Neural cell (in vitro differentiated cells): ENCODE data around the gene DNAI1. TPM values are rescaled to one million over a fixed set of nuclear protein-coding genes. Genes with fewer than 3 reads are reported as not detected.

Experiments used
- H2AFZ ChIP-seq: fragments of 200-600, 300-800 bp; sonication (generic), shearing (Covaris generic); 2 replicates; pipeline ENCODE4 v1.6.0; 2014; ENCODE audit warnings: low read depth, mild to moderate bottlenecking, antibody characterized with exemption, low read length, moderate library complexity
- H3F3A ChIP-seq: fragments of 200-600 bp; shearing (Covaris generic); 2 replicates; pipeline ENCODE4 v1.6.1; 2016; ENCODE audit warnings: mild to moderate bottlenecking, moderate library complexity, mixed read lengths, antibody characterized with exemption, low read length; ENCODE audit not compliant: insufficient read depth, poor library complexity, severe bottlenecking
- H3K27ac ChIP-seq: fragments of 200-600, 300-800 bp; sonication (generic), shearing (Covaris generic); 2 replicates; pipeline ENCODE4 v1.5.1; 2014; ENCODE audit warnings: mild to moderate bottlenecking, low read length, moderate library complexity
- H3K27me3 ChIP-seq: fragments of 300-800, 200-600 bp; sonication (generic), shearing (Covaris generic); 2 replicates; pipeline ENCODE4 v1.6.0; 2014; ENCODE audit warnings: mild to moderate bottlenecking, low read depth, low read length, moderate library complexity; ENCODE audit not compliant: insufficient read depth
- H3K36me3 ChIP-seq: fragments of 300-800, 200-600 bp; sonication (generic), shearing (Covaris generic); 2 replicates; pipeline ENCODE4 v1.5.1; 2014; ENCODE audit warnings: mild to moderate bottlenecking, antibody characterized with exemption, low read length, moderate library complexity; ENCODE audit not compliant: insufficient read depth
- H3K4me2 ChIP-seq: fragments of 300-800, 200-600 bp; sonication (generic), shearing (Covaris generic); 2 replicates; pipeline ENCODE4 v1.6.0; 2014; ENCODE audit warnings: mild to moderate bottlenecking, low read length
- H3K4me3 ChIP-seq: fragments of 300-800, 200-600 bp; sonication (generic), shearing (Covaris generic); 2 replicates; pipeline ENCODE4 v1.5.1; 2014; ENCODE audit warnings: mild to moderate bottlenecking, low read length, moderate library complexity
- H3K79me2 ChIP-seq: fragments of 200-600 bp; shearing (Covaris generic); replicated peaks from 2 replicates; pipeline ENCODE4 v1.6.0; 2014; ENCODE audit warnings: mild to moderate bottlenecking, low read length, moderate library complexity; ENCODE audit not compliant: insufficient read depth
- H3K9ac ChIP-seq: fragments of 300-800, 200-600 bp; sonication (generic), shearing (Covaris generic); 2 replicates; pipeline ENCODE4 v1.6.1; 2016; ENCODE audit warnings: mild to moderate bottlenecking, low read length, mixed read lengths
- H3K9me2 ChIP-seq: fragments of 200-600 bp; shearing (Covaris generic); 2 replicates; pipeline ENCODE4 v1.6.1; 2016; ENCODE audit warnings: mild to moderate bottlenecking, low read length, mixed read lengths; ENCODE audit not compliant: insufficient read depth
- H3K9me3 ChIP-seq: fragments of 200-600, 300-800 bp; sonication (generic), shearing (Covaris generic); 2 replicates; pipeline ENCODE4 v1.6.1; 2016; ENCODE audit warnings: mild to moderate bottlenecking, mixed run types, low read length, moderate library complexity, mixed read lengths
- H4K20me1 ChIP-seq: fragments of 200-600 bp; shearing (Covaris generic); 2 replicates; pipeline ENCODE4 v1.6.1; 2016; ENCODE audit warnings: mild to moderate bottlenecking, mixed run types; ENCODE audit not compliant: insufficient read depth
- EP300 ChIP-seq: fragments of 450-650 bp; conservative IDR thresholded peaks from 2 replicates; pipeline ENCODE4 v1.6.1; 2014; ENCODE audit warnings: antibody characterized with exemption, mild to moderate bottlenecking, moderate library complexity; ENCODE audit not compliant: poor library complexity, severe bottlenecking
- EZH2 ChIP-seq: fragments of 200-600, 300-800 bp; shearing (Covaris generic), sonication (generic); IDR thresholded peaks from 2 replicates; pipeline ENCODE4 v1.6.1; 2014; ENCODE audit warnings: antibody characterized with exemption, low read length, borderline replicate concordance, mild to moderate bottlenecking; ENCODE audit not compliant: insufficient read depth, poor library complexity, severe bottlenecking
- MXI1 ChIP-seq: fragments of 450-650 bp; conservative IDR thresholded peaks from 2 replicates; pipeline ENCODE4 v1.6.1; 2014; ENCODE audit warnings: antibody characterized with exemption, mild to moderate bottlenecking; ENCODE audit not compliant: poor library complexity, severe bottlenecking
- POLR2AphosphoS5 ChIP-seq: IDR thresholded peaks from 2 replicates; pipeline ENCODE4 v1.6.1; 2012
- RAD21 ChIP-seq: fragments of 450-650 bp; conservative IDR thresholded peaks from 2 replicates; pipeline ENCODE4 v1.6.1; 2014; ENCODE audit warnings: antibody characterized with exemption, mild to moderate bottlenecking, moderate library complexity
- SMC3 ChIP-seq: fragments of 450-650 bp; conservative IDR thresholded peaks from 2 replicates; pipeline ENCODE4 v1.6.1; 2014; ENCODE audit warnings: antibody characterized with exemption, mild to moderate bottlenecking, moderate library complexity; ENCODE audit not compliant: poor library complexity
- TAF1 ChIP-seq: IDR thresholded peaks from 2 replicates; pipeline ENCODE4 v1.6.1; 2012; ENCODE audit warnings: low read depth
- polyA plus RNA-seq: library from polyadenylated mRNA; depleted of rRNA; stranded (reverse); fragments of >200 nt; gene quantifications from 2 replicates; pipeline ENCODE4 v1.2.3, GENCODE V29; 2014
- TF ChIP-seq, protein P1 (sequence below): fragments of 450-650 bp; IDR thresholded peaks from 2 replicates; pipeline ENCODE4 v1.5.1; 2014; ENCODE audit warnings: antibody characterized with exemption, mild to moderate bottlenecking, moderate library complexity; ENCODE audit not compliant: poor library complexity, severe bottlenecking
- TF ChIP-seq, protein P2 (sequence below): IDR thresholded peaks from 2 replicates; pipeline ENCODE4 v1.6.1; 2012; ENCODE audit warnings: borderline replicate concordance

DNAI1 gene
- polyA plus RNA-seq, 1 donor from 2014 or later: 0.99 TPM

DNA sequence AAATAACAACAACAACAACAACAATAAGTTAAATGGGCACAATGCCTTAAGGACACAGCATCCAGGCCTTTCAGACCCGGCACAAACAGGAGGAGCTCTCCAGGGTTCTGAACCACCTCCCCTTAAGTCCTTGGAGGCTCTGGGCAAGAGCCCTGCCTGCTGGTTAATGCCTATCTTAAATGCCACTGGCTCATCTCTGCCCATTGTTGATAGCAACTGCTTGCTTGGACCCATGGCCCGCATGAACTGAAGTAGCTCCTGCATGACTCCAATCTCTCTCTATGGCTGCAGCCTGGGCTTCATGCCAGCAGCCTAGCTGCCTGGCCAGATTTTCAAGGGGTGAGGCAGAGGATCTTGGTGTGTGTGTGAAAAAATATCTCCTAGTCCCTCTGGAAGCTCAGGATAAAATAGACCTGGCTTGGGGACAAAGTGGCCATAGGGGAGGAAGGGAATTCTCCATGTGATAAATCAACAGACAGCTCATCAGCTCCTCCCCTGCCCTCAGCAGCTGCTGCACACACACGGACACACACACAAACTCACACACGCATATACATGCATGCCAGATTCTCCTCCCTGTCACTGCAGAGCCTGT is 27.7 kb upstream of the DNAI1 start:
- Histone ChIP-seq H3K9ac (peak overlapping the region; percentile 39), H3K4me3 (no peak overlapping the region), H2AFZ (no peak overlapping the region), H3K27ac (peak overlapping the region; percentile 58), H3K36me3 (no peaks in the 10 kb centered on the region), H3K79me2 (no peaks in the 10 kb centered on the region), H3K27me3 (no peaks in the 10 kb centered on the region), H3K4me2 (no peak overlapping the region), H3K9me2 (no peaks in the 10 kb centered on the region), H4K20me1 (no peaks in the 10 kb centered on the region), H3K9me3 (no peaks in the 10 kb centered on the region), H3F3A (no peaks in the 10 kb centered on the region)
- TF ChIP-seq SMC3 (no peak), EP300 (peak; percentile 23), RAD21 (peak; percentile 15), POLR2AphosphoS5 (peak; percentile 61), TAF1 (no peak), MXI1 (no peak), EZH2 (no peak)
- TF ChIP-seq, protein P1, sequence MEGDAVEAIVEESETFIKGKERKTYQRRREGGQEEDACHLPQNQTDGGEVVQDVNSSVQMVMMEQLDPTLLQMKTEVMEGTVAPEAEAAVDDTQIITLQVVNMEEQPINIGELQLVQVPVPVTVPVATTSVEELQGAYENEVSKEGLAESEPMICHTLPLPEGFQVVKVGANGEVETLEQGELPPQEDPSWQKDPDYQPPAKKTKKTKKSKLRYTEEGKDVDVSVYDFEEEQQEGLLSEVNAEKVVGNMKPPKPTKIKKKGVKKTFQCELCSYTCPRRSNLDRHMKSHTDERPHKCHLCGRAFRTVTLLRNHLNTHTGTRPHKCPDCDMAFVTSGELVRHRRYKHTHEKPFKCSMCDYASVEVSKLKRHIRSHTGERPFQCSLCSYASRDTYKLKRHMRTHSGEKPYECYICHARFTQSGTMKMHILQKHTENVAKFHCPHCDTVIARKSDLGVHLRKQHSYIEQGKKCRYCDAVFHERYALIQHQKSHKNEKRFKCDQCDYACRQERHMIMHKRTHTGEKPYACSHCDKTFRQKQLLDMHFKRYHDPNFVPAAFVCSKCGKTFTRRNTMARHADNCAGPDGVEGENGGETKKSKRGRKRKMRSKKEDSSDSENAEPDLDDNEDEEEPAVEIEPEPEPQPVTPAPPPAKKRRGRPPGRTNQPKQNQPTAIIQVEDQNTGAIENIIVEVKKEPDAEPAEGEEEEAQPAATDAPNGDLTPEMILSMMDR: no peak
- TF ChIP-seq, protein P2, sequence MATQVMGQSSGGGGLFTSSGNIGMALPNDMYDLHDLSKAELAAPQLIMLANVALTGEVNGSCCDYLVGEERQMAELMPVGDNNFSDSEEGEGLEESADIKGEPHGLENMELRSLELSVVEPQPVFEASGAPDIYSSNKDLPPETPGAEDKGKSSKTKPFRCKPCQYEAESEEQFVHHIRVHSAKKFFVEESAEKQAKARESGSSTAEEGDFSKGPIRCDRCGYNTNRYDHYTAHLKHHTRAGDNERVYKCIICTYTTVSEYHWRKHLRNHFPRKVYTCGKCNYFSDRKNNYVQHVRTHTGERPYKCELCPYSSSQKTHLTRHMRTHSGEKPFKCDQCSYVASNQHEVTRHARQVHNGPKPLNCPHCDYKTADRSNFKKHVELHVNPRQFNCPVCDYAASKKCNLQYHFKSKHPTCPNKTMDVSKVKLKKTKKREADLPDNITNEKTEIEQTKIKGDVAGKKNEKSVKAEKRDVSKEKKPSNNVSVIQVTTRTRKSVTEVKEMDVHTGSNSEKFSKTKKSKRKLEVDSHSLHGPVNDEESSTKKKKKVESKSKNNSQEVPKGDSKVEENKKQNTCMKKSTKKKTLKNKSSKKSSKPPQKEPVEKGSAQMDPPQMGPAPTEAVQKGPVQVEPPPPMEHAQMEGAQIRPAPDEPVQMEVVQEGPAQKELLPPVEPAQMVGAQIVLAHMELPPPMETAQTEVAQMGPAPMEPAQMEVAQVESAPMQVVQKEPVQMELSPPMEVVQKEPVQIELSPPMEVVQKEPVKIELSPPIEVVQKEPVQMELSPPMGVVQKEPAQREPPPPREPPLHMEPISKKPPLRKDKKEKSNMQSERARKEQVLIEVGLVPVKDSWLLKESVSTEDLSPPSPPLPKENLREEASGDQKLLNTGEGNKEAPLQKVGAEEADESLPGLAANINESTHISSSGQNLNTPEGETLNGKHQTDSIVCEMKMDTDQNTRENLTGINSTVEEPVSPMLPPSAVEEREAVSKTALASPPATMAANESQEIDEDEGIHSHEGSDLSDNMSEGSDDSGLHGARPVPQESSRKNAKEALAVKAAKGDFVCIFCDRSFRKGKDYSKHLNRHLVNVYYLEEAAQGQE: no peak

DNA sequence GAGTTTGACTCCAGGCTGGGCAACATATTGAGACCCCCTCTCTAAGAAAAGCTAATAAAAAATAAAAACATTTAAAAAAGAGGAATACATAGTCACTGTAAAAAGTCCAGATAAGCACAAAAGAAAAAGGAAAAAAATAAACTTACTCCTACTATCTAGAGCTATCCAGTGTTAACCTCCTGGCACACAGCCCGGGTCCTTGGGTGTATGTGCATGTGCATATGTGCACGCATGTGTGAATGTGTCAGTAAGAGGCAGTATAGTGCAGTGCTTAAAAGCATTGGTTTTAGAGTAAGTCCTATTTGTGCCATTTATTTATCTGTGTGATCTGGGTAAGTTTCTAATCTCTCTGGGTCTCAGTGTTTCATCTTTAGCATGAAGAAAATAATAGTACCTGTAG is 26.9 kb upstream of the DNAI1 start:
- H3K9me2 ChIP-seq: no peaks in the 10 kb centered on the region
- H3K27me3 ChIP-seq: no peaks in the 10 kb centered on the region
- H3K9ac ChIP-seq: peak overlapping the region; percentile 39
- H3K4me2 ChIP-seq: no peak overlapping the region
- H4K20me1 ChIP-seq: no peaks in the 10 kb centered on the region
- no peaks in the 10 kb centered on the region for H3F3A ChIP-seq
- H3K36me3 ChIP-seq: no peaks in the 10 kb centered on the region
- no peaks in the 10 kb centered on the region for H3K9me3 ChIP-seq
- H3K27ac ChIP-seq: peak overlapping the region; percentile 58
- no peak overlapping the region for H3K4me3 ChIP-seq
- TF ChIP-seq, protein P2: no peak
- TF ChIP-seq EZH2: no peak
- no peak for TF ChIP-seq TAF1
- no peak for TF ChIP-seq RAD21
- TF ChIP-seq, protein P1: no peak
- TF ChIP-seq SMC3: no peak
- TF ChIP-seq EP300: no peak
- no peak for TF ChIP-seq POLR2AphosphoS5
- TF ChIP-seq MXI1: no peak
- no peak overlapping the region for H2AFZ ChIP-seq
- no peaks in the 10 kb centered on the region for H3K79me2 ChIP-seq
